Measurements from ENCODE around the gene GAL.

GRCh38 chr11:68690671-68691401 is 6.5 kb downstream of the GAL start:
- TF ChIP-seq ZFP1 (CRISPR knock-in tag; IDR thresholded peaks at IDR 0.05) (no peak), FOXA1 (IDR thresholded peaks at IDR 0.05) (no peak), FOXA1 (CRISPR knock-in tag; IDR thresholded peaks at IDR 0.05) (no peak), NR2C2 (CRISPR knock-in tag; IDR thresholded peaks at IDR 0.05; ENCODE audit: borderline replicate concordance) (no peak), ZNF224 (CRISPR knock-in tag; IDR thresholded peaks at IDR 0.05) (no peak), E2F1 (CRISPR knock-in tag; IDR thresholded peaks at IDR 0.05) (no peak), ZBTB43 (CRISPR knock-in tag; conservative IDR thresholded peaks at IDR 0.05) (no peak), SRSF4 (IDR thresholded peaks at IDR 0.05; ENCODE audit: low read depth, low read length, poor library complexity, severe bottlenecking) (no peak), PBX3 (CRISPR knock-in tag; IDR thresholded peaks at IDR 0.05; ENCODE audit: borderline replicate concordance) (no peak), GATAD2A (CRISPR knock-in tag; IDR thresholded peaks at IDR 0.05) (no peak), ZNF607 (CRISPR knock-in tag; IDR thresholded peaks at IDR 0.05; ENCODE audit: borderline replicate concordance) (no peak), MTA1 (CRISPR knock-in tag; IDR thresholded peaks at IDR 0.05; ENCODE audit: borderline replicate concordance) (no peak)
